Measurements from ENCODE around the gene ZPBP. TPM values are rescaled to one million over a fixed set of nuclear protein-coding genes. Genes with fewer than 3 reads are reported as not detected.

The ZPBP gene
- total and polyA plus RNA-seq, 2 donors (not counting 3 experiments of a cell fraction or from before 2014, with no cell fraction given) = not detected

DNA sequence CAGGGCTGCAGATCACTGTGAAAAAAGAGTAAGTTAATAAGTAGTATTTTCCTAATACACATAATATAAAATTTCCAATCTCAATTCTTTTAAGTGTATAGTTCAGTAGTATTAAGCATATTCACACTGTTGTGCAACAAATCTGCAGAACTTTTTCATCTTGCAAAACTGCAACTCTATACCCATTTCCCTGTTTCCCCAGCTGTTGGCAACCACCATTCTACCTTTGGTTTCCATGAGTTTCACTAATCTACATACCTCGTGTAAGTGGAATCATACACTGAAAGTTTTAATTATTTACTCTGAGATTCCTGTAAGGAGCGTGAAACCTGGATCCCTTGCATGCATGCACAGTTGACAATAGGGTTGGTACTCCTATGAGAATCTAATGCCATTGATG is 155.4 kb downstream of the ZPBP start:
- no peaks in the 10 kb centered on the region for H3K79me2 ChIP-seq (ENCODE audit: control insufficient read depth, insufficient read depth, low read length)
- no peaks in the 10 kb centered on the region for H3K9me1 ChIP-seq (replicated peaks; ENCODE audit: control insufficient read depth, extremely low read depth, insufficient read depth, low read length)
- H3K27ac ChIP-seq (ENCODE audit: insufficient read depth, low read depth, low read length) = no peak overlapping the region
- no TSS peak for BruUV-seq (replicated peaks)
- H3K9me3 ChIP-seq (replicated peaks; ENCODE audit: control insufficient read depth, insufficient read depth, low read length) = peaks cover 1% of the 10 kb centered on the region
- no peaks in the 10 kb centered on the region for H4K20me1 ChIP-seq (replicated peaks; ENCODE audit: control insufficient read depth, extremely low read depth, insufficient read depth, low read length)
- FAIRE-seq (no peak), DNase-seq (ENCODE audit: low read depth, low spot score) (no peak)
- intact Hi-C loops (cut with micrococcal nuclease) (no loop called here), dilution Hi-C loops (cut with MboI; ENCODE audit: extremely low pct_ligation_motif_present, low sequenced_read_pairs) (no loop called here)
- ChIA-PET POLR2A (no interaction called here), CTCF (no interaction called here)
- no peaks in the 10 kb centered on the region for H3K4me1 ChIP-seq (ENCODE audit: control insufficient read depth, extremely low read depth, insufficient read depth, low read length)
- H2AFZ ChIP-seq (ENCODE audit: low read depth, low read length) = no peak overlapping the region
- no peak overlapping the region for H3K9ac ChIP-seq (replicated peaks; ENCODE audit: extremely low read depth, insufficient read depth, low read length)
- H3K4me3 ChIP-seq (replicated peaks in 1 of 3; ENCODE audit: insufficient read depth in 1 of 3, low read depth in 1 of 3, low read length in 3 of 3) = no peak overlapping the region
- H3K36me3 ChIP-seq (ENCODE audit: control insufficient read depth in 2 of 2, extremely low read depth in 1 of 2, insufficient read depth in 2 of 2, low read length in 2 of 2) = no peaks in the 10 kb centered on the region
- no peaks in the 10 kb centered on the region for H3K27me3 ChIP-seq (ENCODE audit: control insufficient read depth in 2 of 2, insufficient read depth in 2 of 2, low read length in 2 of 2)
- no peak overlapping the region for H3K4me2 ChIP-seq (ENCODE audit: insufficient read depth, low read length)
- TF ChIP-seq POLR2AphosphoS5 (IDR thresholded peaks at IDR 0.05; ENCODE audit: insufficient read depth, low read depth, low read length) (no peak), GATA2 (IDR thresholded peaks at IDR 0.05; ENCODE audit: insufficient read depth, insufficient read length, low read depth, low read length) (no peak), MYC (IDR thresholded peaks at IDR 0.05; ENCODE audit: low read depth, low read length) (no peak), EZH2 (IDR thresholded peaks at IDR 0.05; ENCODE audit: borderline replicate concordance, low read depth, low read length, severe bottlenecking) (no peak), FOS (IDR thresholded peaks at IDR 0.05; ENCODE audit: borderline replicate concordance, insufficient read depth, low read length) (no peak), POLR2A (IDR thresholded peaks at IDR 0.05; ENCODE audit: low read depth, low read length) (no peak), JUN (IDR thresholded peaks at IDR 0.05; ENCODE audit: borderline replicate concordance, insufficient read depth, insufficient read length, low read depth) (no peak)
- TF ChIP-seq, protein P1, sequence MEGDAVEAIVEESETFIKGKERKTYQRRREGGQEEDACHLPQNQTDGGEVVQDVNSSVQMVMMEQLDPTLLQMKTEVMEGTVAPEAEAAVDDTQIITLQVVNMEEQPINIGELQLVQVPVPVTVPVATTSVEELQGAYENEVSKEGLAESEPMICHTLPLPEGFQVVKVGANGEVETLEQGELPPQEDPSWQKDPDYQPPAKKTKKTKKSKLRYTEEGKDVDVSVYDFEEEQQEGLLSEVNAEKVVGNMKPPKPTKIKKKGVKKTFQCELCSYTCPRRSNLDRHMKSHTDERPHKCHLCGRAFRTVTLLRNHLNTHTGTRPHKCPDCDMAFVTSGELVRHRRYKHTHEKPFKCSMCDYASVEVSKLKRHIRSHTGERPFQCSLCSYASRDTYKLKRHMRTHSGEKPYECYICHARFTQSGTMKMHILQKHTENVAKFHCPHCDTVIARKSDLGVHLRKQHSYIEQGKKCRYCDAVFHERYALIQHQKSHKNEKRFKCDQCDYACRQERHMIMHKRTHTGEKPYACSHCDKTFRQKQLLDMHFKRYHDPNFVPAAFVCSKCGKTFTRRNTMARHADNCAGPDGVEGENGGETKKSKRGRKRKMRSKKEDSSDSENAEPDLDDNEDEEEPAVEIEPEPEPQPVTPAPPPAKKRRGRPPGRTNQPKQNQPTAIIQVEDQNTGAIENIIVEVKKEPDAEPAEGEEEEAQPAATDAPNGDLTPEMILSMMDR (IDR thresholded peaks at IDR 0.05; ENCODE audit: extremely low read depth in 1 of 2, insufficient read depth in 1 of 2, low read depth in 1 of 2, low read length in 2 of 2) = no peak
- TF ChIP-seq, protein P2, sequence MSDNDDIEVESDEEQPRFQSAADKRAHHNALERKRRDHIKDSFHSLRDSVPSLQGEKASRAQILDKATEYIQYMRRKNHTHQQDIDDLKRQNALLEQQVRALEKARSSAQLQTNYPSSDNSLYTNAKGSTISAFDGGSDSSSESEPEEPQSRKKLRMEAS (IDR thresholded peaks at IDR 0.05; ENCODE audit: insufficient read depth, insufficient read length) = no peak

Measured in endothelial cell of umbilical vein (primary cell).